H9 (cell line): ENCODE results near the gene TFAP2A. TPM values are rescaled to one million over a fixed set of nuclear protein-coding genes. Genes with fewer than 3 reads are reported as not detected.

ENCODE experiments used
- DNase-seq: peaks from one replicate; pipeline ENCODE4 v3.0.0-alpha.2; 2017
- H2AFZ ChIP-seq: one replicate; pipeline ENCODE4 v1.6.1; 2013; ENCODE audit warnings: mild to moderate bottlenecking, low read length, control low read depth, moderate library complexity
- H2AK5ac ChIP-seq: 2 replicates; pipeline ENCODE4 v1.6.1; 2013; ENCODE audit warnings: low read length, control low read depth, mixed read lengths; ENCODE audit not compliant: insufficient read length
- H2BK120ac ChIP-seq: one replicate; pipeline ENCODE4 v1.6.1; 2013; ENCODE audit warnings: low read depth, mild to moderate bottlenecking, low read length, control low read depth, inconsistent platforms; ENCODE audit not compliant: poor library complexity, severe bottlenecking
- H2BK12ac ChIP-seq: 2 replicates; pipeline ENCODE4 v1.6.1; 2013; ENCODE audit warnings: low read length, control low read depth, mixed read lengths, low read depth; ENCODE audit not compliant: insufficient read length
- H2BK15ac ChIP-seq: 2 replicates; pipeline ENCODE4 v1.6.1; 2013; ENCODE audit warnings: low read depth, low read length, control low read depth
- H2BK20ac ChIP-seq: one replicate; pipeline ENCODE4 v1.6.1; 2013; ENCODE audit warnings: low read depth, mild to moderate bottlenecking, low read length, control low read depth, inconsistent platforms; ENCODE audit not compliant: poor library complexity, severe bottlenecking
- H2BK5ac ChIP-seq: 2 replicates; pipeline ENCODE4 v1.6.1; 2013; ENCODE audit warnings: low read length, control low read depth, mixed read lengths; ENCODE audit not compliant: insufficient read length
- H3K14ac ChIP-seq: 2 replicates; pipeline ENCODE4 v1.6.1; 2013; ENCODE audit warnings: low read length, control low read depth; ENCODE audit not compliant: insufficient read depth
- H3K18ac ChIP-seq: 2 replicates; pipeline ENCODE4 v1.6.1; 2013; ENCODE audit warnings: low read depth, mild to moderate bottlenecking, mixed read lengths, low read length, control low read depth; ENCODE audit not compliant: insufficient read length
- H3K23ac ChIP-seq: 2 replicates; pipeline ENCODE4 v1.6.1; 2013; ENCODE audit warnings: low read length, control low read depth, mixed read lengths, low read depth; ENCODE audit not compliant: insufficient read length
- H3K23me2 ChIP-seq: 2 replicates; pipeline ENCODE4 v1.6.1; 2013; ENCODE audit warnings: low read depth, mild to moderate bottlenecking, mixed read lengths, low read length, control low read depth; ENCODE audit not compliant: insufficient read length, poor library complexity, severe bottlenecking
- H3K27ac ChIP-seq: 2 replicates; pipeline ENCODE4 v1.5.1; 2013; ENCODE audit warnings: low read length, control low read depth, mixed read lengths, low read depth; ENCODE audit not compliant: insufficient read length
- H3K27me3 ChIP-seq: 2 replicates; pipeline ENCODE4 v1.6.1; 2013; ENCODE audit warnings: low read length, control low read depth, inconsistent platforms; ENCODE audit not compliant: insufficient read depth
- H3K4ac ChIP-seq: 2 replicates; pipeline ENCODE4 v1.6.1; 2013; ENCODE audit warnings: low read depth, mild to moderate bottlenecking, control low read depth, inconsistent platforms, low read length, moderate library complexity
- H3K4me1 ChIP-seq: 2 replicates; pipeline ENCODE4 v1.6.1; 2013; ENCODE audit warnings: low read length, control low read depth, inconsistent platforms; ENCODE audit not compliant: insufficient read depth
- H3K4me2 ChIP-seq: 2 replicates; pipeline ENCODE4 v1.6.1; 2013; ENCODE audit warnings: low read length, control low read depth, mixed read lengths; ENCODE audit not compliant: insufficient read length, insufficient read depth
- H3K56ac ChIP-seq: 2 replicates; pipeline ENCODE4 v1.6.1; 2013; ENCODE audit warnings: low read depth, mild to moderate bottlenecking, mixed read lengths, low read length, control low read depth; ENCODE audit not compliant: insufficient read length
- H3K79me1 ChIP-seq: 2 replicates; pipeline ENCODE4 v1.6.1; 2013; ENCODE audit warnings: low read depth, mild to moderate bottlenecking, moderate library complexity, low read length, control low read depth, inconsistent platforms; ENCODE audit not compliant: insufficient read depth, poor library complexity, severe bottlenecking
- H3K79me2 ChIP-seq: 2 replicates; pipeline ENCODE4 v1.6.1; 2013; ENCODE audit warnings: low read length, control low read depth, inconsistent platforms; ENCODE audit not compliant: insufficient read depth
- H3K9ac ChIP-seq: 2 replicates; pipeline ENCODE4 v1.6.1; 2013; ENCODE audit warnings: low read length, control low read depth, mixed read lengths; ENCODE audit not compliant: insufficient read length; ENCODE audit errors: extremely low read depth
- H3K9me3 ChIP-seq: one replicate; pipeline ENCODE4 v1.6.1; 2013; ENCODE audit warnings: low read depth, low read length, inconsistent platforms; ENCODE audit not compliant: control insufficient read depth
- H3T11ph ChIP-seq: one replicate; pipeline ENCODE4 v1.6.1; 2013; ENCODE audit warnings: mild to moderate bottlenecking, low read length, control low read depth, inconsistent platforms
- H4K20me1 ChIP-seq: one replicate; pipeline ENCODE4 v1.6.1; 2013; ENCODE audit not compliant: control insufficient read depth, insufficient read length, insufficient read depth
- H4K5ac ChIP-seq: 2 replicates; pipeline ENCODE4 v1.6.1; 2013; ENCODE audit warnings: low read depth, mild to moderate bottlenecking, mixed read lengths, low read length, control low read depth; ENCODE audit not compliant: insufficient read length
- H4K8ac ChIP-seq: replicated peaks from 2 replicates; pipeline ENCODE4 v1.6.1; 2013; ENCODE audit warnings: low read length, control low read depth, mixed read lengths, low read depth; ENCODE audit not compliant: insufficient read length
- H4K91ac ChIP-seq: 2 replicates; pipeline ENCODE4 v1.6.1; 2013; ENCODE audit warnings: low read depth, mild to moderate bottlenecking, moderate library complexity, mixed read lengths, low read length, control low read depth; ENCODE audit not compliant: insufficient read length
- H3K27ac Mint-ChIP-seq, 3 experiments: 2 replicates in 2 of 3; 3 replicates in 1 of 3; pipeline ENCODE4 v1.8.0; 2020 to 2021; ENCODE audit warnings: mixed read lengths in 3 of 3, mild to moderate bottlenecking in 1 of 3, moderate library complexity in 1 of 3
- H3K27me3 Mint-ChIP-seq: 2 replicates; pipeline ENCODE4 v1.8.0; 2021; ENCODE audit warnings: low read depth, mild to moderate bottlenecking, moderate library complexity, mixed read lengths
- H3K36me3 Mint-ChIP-seq, 3 experiments: 2 replicates in 2 of 3; 3 replicates in 1 of 3; pipeline ENCODE4 v1.8.0; 2020 to 2021; ENCODE audit warnings: low read depth in 3 of 3, mixed read lengths in 3 of 3; ENCODE audit not compliant: insufficient read depth in 1 of 3
- H3K4me1 Mint-ChIP-seq, 2 experiments: 2 replicates each; pipeline ENCODE4 v1.8.0; 2020; ENCODE audit warnings: mixed read lengths in 2 of 2
- H3K4me3 Mint-ChIP-seq, 2 experiments: 2 replicates in 1 of 2; 3 replicates in 1 of 2; pipeline ENCODE4 v1.8.0; 2020 to 2021; ENCODE audit warnings: mild to moderate bottlenecking in 2 of 2, mixed read lengths in 2 of 2, moderate library complexity in 1 of 2
- H3K9me3 Mint-ChIP-seq, 2 experiments: 2 replicates in 1 of 2; 3 replicates in 1 of 2; pipeline ENCODE4 v1.8.0; 2020; ENCODE audit warnings: mild to moderate bottlenecking in 2 of 2, mixed read lengths in 2 of 2, moderate library complexity in 1 of 2
- WGBS: extraction: QIAGEN DNeasy Blood & Tissue Kit; methylation state at CpG from one replicate; pipeline ENCODE4 v1.1.7; 2013; ENCODE audit warnings: missing lambda C conversion rate, low lambda C conversion rate, mixed read lengths; ENCODE audit not compliant: insufficient read length; ENCODE audit errors: extremely low coverage; 5-methylcytosine and 5-hydroxymethylcytosine counted together
- total RNA-seq: library from RNA; stranded (reverse); gene quantifications from 2 replicates; pipeline ENCODE4 v1.2.1, GENCODE V29; 2021
- TF ChIP-seq, protein P1 (sequence below): fragments of 200-600 bp; sonication (generic); conservative IDR thresholded peaks from 3 replicates; pipeline ENCODE4 v1.8.0; 2021; ENCODE audit warnings: antibody characterized with exemption, mild to moderate bottlenecking

Gene TFAP2A
- total RNA-seq, 1 experiment from 2014 or later, result 2.6 TPM

DNA sequence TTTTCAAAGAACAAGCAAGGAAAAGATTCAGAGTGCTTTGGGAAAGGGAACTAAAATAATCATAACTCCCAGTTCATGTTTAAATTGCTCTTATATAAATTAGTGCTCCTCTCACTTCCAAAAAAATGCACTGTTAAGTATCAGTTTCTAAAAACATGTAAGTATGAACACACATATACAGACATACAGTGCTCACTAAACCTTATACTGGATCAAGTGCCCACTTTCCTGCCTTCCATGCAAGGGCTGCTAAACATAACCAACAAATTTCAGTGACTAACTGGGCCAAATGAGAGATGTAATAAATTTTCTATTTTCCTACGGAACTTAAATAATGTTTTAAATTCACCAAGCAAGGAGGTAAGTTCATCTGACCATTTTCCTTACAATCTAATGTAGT lies 6.4 kb downstream of the TFAP2A start:
- no peak overlapping the region for H3K23ac ChIP-seq
- Mint-ChIP-seq H3K36me3 (peaks cover 0 to 4% (median 0%) of the 10 kb centered on the region in 3 experiments; a peak in 1 of 7 replicates), H3K9me3 (peaks cover 0 to 11% of the 10 kb centered on the region in 2 experiments; a peak in 2 of 5 replicates), H3K4me3 (no peak overlapping the region), H3K4me1 (peaks cover 53 to 71% of the 10 kb centered on the region in 2 experiments), H3K27me3 (peaks cover 93% of the 10 kb centered on the region), H3K27ac (no peak overlapping the region)
- H3K79me2 ChIP-seq, result no peaks in the 10 kb centered on the region
- no peak overlapping the region for H3K4me2 ChIP-seq
- H4K5ac ChIP-seq, result no peak overlapping the region
- no peak overlapping the region for H2BK5ac ChIP-seq
- H3K27ac ChIP-seq, result no peak overlapping the region
- no peak overlapping the region for H2BK120ac ChIP-seq
- DNase-seq, result no peak
- H2BK12ac ChIP-seq, result no peak overlapping the region
- no peak overlapping the region for H3K14ac ChIP-seq
- H3T11ph ChIP-seq, result no peak overlapping the region
- H3K4me1 ChIP-seq, result peaks cover 6% of the 10 kb centered on the region; the same call in 1 of the 2 replicates
- H3K27me3 ChIP-seq, result peaks cover 61% of the 10 kb centered on the region
- H3K9ac ChIP-seq, result no peak overlapping the region
- no peak overlapping the region for H4K91ac ChIP-seq
- no peak overlapping the region for H2AK5ac ChIP-seq
- no peak overlapping the region for H3K56ac ChIP-seq
- H4K20me1 ChIP-seq, result no peaks in the 10 kb centered on the region
- no peak overlapping the region for H4K8ac ChIP-seq
- H2BK15ac ChIP-seq, result no peak overlapping the region
- no peaks in the 10 kb centered on the region for H3K79me1 ChIP-seq
- no peak overlapping the region for H3K18ac ChIP-seq
- H2BK20ac ChIP-seq, result no peak overlapping the region
- no peaks in the 10 kb centered on the region for H3K9me3 ChIP-seq
- WGBS, result no CpG with 5 or more reads among the region's 1 CpG
- no peak overlapping the region for H2AFZ ChIP-seq
- TF ChIP-seq, protein P1, sequence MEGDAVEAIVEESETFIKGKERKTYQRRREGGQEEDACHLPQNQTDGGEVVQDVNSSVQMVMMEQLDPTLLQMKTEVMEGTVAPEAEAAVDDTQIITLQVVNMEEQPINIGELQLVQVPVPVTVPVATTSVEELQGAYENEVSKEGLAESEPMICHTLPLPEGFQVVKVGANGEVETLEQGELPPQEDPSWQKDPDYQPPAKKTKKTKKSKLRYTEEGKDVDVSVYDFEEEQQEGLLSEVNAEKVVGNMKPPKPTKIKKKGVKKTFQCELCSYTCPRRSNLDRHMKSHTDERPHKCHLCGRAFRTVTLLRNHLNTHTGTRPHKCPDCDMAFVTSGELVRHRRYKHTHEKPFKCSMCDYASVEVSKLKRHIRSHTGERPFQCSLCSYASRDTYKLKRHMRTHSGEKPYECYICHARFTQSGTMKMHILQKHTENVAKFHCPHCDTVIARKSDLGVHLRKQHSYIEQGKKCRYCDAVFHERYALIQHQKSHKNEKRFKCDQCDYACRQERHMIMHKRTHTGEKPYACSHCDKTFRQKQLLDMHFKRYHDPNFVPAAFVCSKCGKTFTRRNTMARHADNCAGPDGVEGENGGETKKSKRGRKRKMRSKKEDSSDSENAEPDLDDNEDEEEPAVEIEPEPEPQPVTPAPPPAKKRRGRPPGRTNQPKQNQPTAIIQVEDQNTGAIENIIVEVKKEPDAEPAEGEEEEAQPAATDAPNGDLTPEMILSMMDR, result no peak
- H3K23me2 ChIP-seq, result peaks cover 24% of the 10 kb centered on the region
- H3K4ac ChIP-seq, result no peak overlapping the region
